ENCODE results near the gene TGFBR3. TPM values are rescaled to one million over a fixed set of nuclear protein-coding genes. Genes with fewer than 3 reads are reported as not detected.

The TGFBR3 gene
- total and polyA plus RNA-seq, 2 of the 13 experiments (the other 11 are each of a cell fraction or from before 2014, with no cell fraction given), result 76.5 to 195 TPM

- TF ChIP-seq ZNF747 (CRISPR knock-in tag; IDR thresholded peaks at IDR 0.05; ENCODE audit: borderline replicate concordance), result no peak
- no peak for TF ChIP-seq FOXJ3 (CRISPR knock-in tag; IDR thresholded peaks at IDR 0.05; ENCODE audit: borderline replicate concordance)
Observed at GRCh38 chr1:91637539-91637994, 248.4 kb downstream of the TGFBR3 start (continued).

- DNase-seq (ENCODE audit: low spot score) (no peak), FAIRE-seq (no peak), ATAC-seq (no peak)
- ChIA-PET CTCF (ENCODE audit: low intra/inter-chr PET ratio, low total read pairs) (no interaction called here), POLR2A (no interaction called here)
- Histone ChIP-seq H3K27me3 (ENCODE audit: control insufficient read depth in 1 of 2, insufficient read depth in 2 of 2, low read length in 2 of 2) (no peaks in the 10 kb centered on the region; a peak in 1 of 5 replicates), H3K27ac (ENCODE audit: extremely low read length, insufficient read depth, low read length) (no peak overlapping the region), H3K79me2 (ENCODE audit: insufficient read depth, low read length) (no peaks in the 10 kb centered on the region), H3K4me2 (ENCODE audit: low read depth, low read length) (no peak overlapping the region), H3K4me1 (ENCODE audit: insufficient read depth, low read length) (no peaks in the 10 kb centered on the region), H3K9ac (ENCODE audit: insufficient read depth, low read depth, low read length) (no peak overlapping the region), H4K20me1 (ENCODE audit: insufficient read depth, low read length) (no peaks in the 10 kb centered on the region), H3K9me3 (ENCODE audit: low read length) (no peaks in the 10 kb centered on the region), H3K36me3 (replicated peaks in 1 of 2; ENCODE audit: control insufficient read depth in 1 of 2, insufficient read depth in 2 of 2, low read length in 2 of 2) (no peaks in the 10 kb centered on the region), H3K4me3 (replicated peaks in 1 of 3; ENCODE audit: insufficient read depth in 1 of 3, low read depth in 2 of 3, low read length in 3 of 3) (no peak overlapping the region), H2AFZ (ENCODE audit: low read length) (no peak overlapping the region)
- intact Hi-C loops (cut with micrococcal nuclease; ENCODE audit: unreplicated experiment), result no loop called here
- no TSS peak for BruUV-seq (replicated peaks)
- in situ Hi-C loops (cut with HindIII; ENCODE audit: extremely low pct_ligation_motif_present, low pct_unique_long_range_greater_than_20kb), result no loop called here
- TF ChIP-seq CBX5 (CRISPR knock-in tag; IDR thresholded peaks at IDR 0.05; ENCODE audit: borderline replicate concordance) (no peak), HES4 (CRISPR knock-in tag; IDR thresholded peaks at IDR 0.05; ENCODE audit: borderline replicate concordance) (no peak), FOXO1 (CRISPR knock-in tag; IDR thresholded peaks at IDR 0.05) (no peak), ZNF124 (CRISPR knock-in tag; IDR thresholded peaks at IDR 0.05) (no peak), TAF15 (IDR thresholded peaks at IDR 0.05; ENCODE audit: low read depth, low read length, poor library complexity, severe bottlenecking) (no peak)
- TF ChIP-seq, protein P1, sequence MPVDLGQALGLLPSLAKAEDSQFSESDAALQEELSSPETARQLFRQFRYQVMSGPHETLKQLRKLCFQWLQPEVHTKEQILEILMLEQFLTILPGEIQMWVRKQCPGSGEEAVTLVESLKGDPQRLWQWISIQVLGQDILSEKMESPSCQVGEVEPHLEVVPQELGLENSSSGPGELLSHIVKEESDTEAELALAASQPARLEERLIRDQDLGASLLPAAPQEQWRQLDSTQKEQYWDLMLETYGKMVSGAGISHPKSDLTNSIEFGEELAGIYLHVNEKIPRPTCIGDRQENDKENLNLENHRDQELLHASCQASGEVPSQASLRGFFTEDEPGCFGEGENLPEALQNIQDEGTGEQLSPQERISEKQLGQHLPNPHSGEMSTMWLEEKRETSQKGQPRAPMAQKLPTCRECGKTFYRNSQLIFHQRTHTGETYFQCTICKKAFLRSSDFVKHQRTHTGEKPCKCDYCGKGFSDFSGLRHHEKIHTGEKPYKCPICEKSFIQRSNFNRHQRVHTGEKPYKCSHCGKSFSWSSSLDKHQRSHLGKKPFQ (CRISPR knock-in tag; IDR thresholded peaks at IDR 0.05; ENCODE audit: insufficient replicate concordance), result no peak
- no CpG with 5 or more reads among the region's 4 CpGs for WGBS (ENCODE audit: low lambda C conversion rate)
Observed at GRCh38 chr1:91635763-91636162, 250.2 kb downstream of the TGFBR3 start.
